WTC11 (cell line): Measurements from ENCODE around the gene ANKZF1. TPM values are rescaled to one million over a fixed set of nuclear protein-coding genes. Genes with fewer than 3 reads are reported as not detected.

ENCODE experiments used
- ATAC-seq: fragments of 200-7000 bp; cut with Tn5 transposase; 2 replicates; pipeline ENCODE4 v1.10.0; 2021; ENCODE audit warnings: mild to moderate bottlenecking, moderate library complexity
- CTCF ChIA-PET: fragments of 300-600 bp; sonication (Branson Sonifier 250); formaldehyde crosslinking; loops from one replicate; lab custom pipeline; 2021; ENCODE audit warnings: antibody characterized with exemption; lab: Charles Lee
- POLR2A ChIA-PET: fragments of 350-600 bp; sonication (Branson Sonifier 250); formaldehyde crosslinking; loops from one replicate; lab custom pipeline; 2021; ENCODE audit warnings: antibody characterized with exemption; lab: Charles Lee
- DNase-seq: peaks from one replicate; pipeline ENCODE4 v3.0.0; 2021; ENCODE audit warnings: low spot score
- H3K27ac Mint-ChIP-seq: 2 replicates; pipeline ENCODE4 v1.8.0; 2021; ENCODE audit warnings: mixed read lengths
- H3K27me3 Mint-ChIP-seq: 2 replicates; pipeline ENCODE4 v1.8.0; 2021; ENCODE audit warnings: low read depth, mild to moderate bottlenecking, moderate library complexity, mixed read lengths
- H3K36me3 Mint-ChIP-seq: 2 replicates; pipeline ENCODE4 v1.8.0; 2021; ENCODE audit warnings: mixed read lengths
- H3K4me1 Mint-ChIP-seq: 2 replicates; pipeline ENCODE4 v1.8.0; 2022; ENCODE audit warnings: mixed read lengths
- H3K4me3 Mint-ChIP-seq: 2 replicates; pipeline ENCODE4 v1.8.0; 2021; ENCODE audit warnings: mild to moderate bottlenecking, moderate library complexity, mixed read lengths
- H3K9me3 Mint-ChIP-seq: 2 replicates; pipeline ENCODE4 v1.8.0; 2021; ENCODE audit warnings: mixed read lengths
- ARID4B ChIP-seq: sonication (generic); formaldehyde crosslinking; IDR thresholded peaks from 2 replicates; pipeline ENCODE4 v1.8.0; 2023; ENCODE audit warnings: missing genetic modification reagents, mild to moderate bottlenecking, borderline replicate concordance
- CDX4 ChIP-seq: fragments of 250-450 bp; sonication (Bioruptor Pico); IDR thresholded peaks from 2 replicates; pipeline ENCODE4 v1.9.0; 2021; ENCODE audit warnings: moderate library complexity, mild to moderate bottlenecking, inconsistent platforms, borderline replicate concordance
- ERG ChIP-seq: fragments of 250-450 bp; sonication (Bioruptor Pico); IDR thresholded peaks from 2 replicates; pipeline ENCODE4 v1.8.0; 2021; ENCODE audit warnings: mild to moderate bottlenecking
- FOXJ3 ChIP-seq: sonication (generic); formaldehyde crosslinking; IDR thresholded peaks from 2 replicates; pipeline ENCODE4 v1.9.0; 2021; ENCODE audit warnings: missing genetic modification reagents, mild to moderate bottlenecking, borderline replicate concordance
- FOXK1 ChIP-seq: sonication (generic); formaldehyde crosslinking; IDR thresholded peaks from 2 replicates; pipeline ENCODE4 v1.8.0; 2022; ENCODE audit warnings: mild to moderate bottlenecking, moderate library complexity, missing genetic modification reagents
- SMAD3 ChIP-seq: sonication (generic); formaldehyde crosslinking; IDR thresholded peaks from 2 replicates; pipeline ENCODE4 v1.8.0; 2022; ENCODE audit warnings: missing genetic modification reagents, mild to moderate bottlenecking, borderline replicate concordance
- SMAD4 ChIP-seq: sonication (generic); formaldehyde crosslinking; IDR thresholded peaks from 2 replicates; pipeline ENCODE4 v1.8.0; 2022; ENCODE audit warnings: mild to moderate bottlenecking, missing genetic modification reagents
- ZNF423 ChIP-seq: fragments of 250-450 bp; sonication (Bioruptor Pico); IDR thresholded peaks from 2 replicates; pipeline ENCODE4 v2.1.2; 2022; ENCODE audit warnings: mild to moderate bottlenecking, moderate library complexity
- total RNA-seq: library from RNA; stranded (reverse); gene quantifications from 3 replicates; pipeline ENCODE4 v1.2.3, GENCODE V29; 2021
- TF ChIP-seq, protein P1 (sequence below): sonication (generic); formaldehyde crosslinking; IDR thresholded peaks from 2 replicates; pipeline ENCODE4 v1.8.0; 2023; ENCODE audit warnings: mild to moderate bottlenecking, missing genetic modification reagents
- TF ChIP-seq, protein P2 (sequence below): sonication (generic); formaldehyde crosslinking; IDR thresholded peaks from 2 replicates; pipeline ENCODE4 v1.8.1; 2022; ENCODE audit warnings: mild to moderate bottlenecking, missing genetic modification reagents, moderate library complexity, borderline replicate concordance
- TF ChIP-seq, protein P3 (sequence below): sonication (generic); formaldehyde crosslinking; IDR thresholded peaks from 2 replicates; pipeline ENCODE4 v1.8.0; 2022; ENCODE audit warnings: missing genetic modification reagents

Gene ANKZF1
- total RNA-seq, 1 experiment from 2014 or later, result 70.4 TPM

- DNase-seq, result no peak
- CTCF ChIA-PET, result interaction anchor here (6.5 kb wide), 1 partner anchor 11 kb away, joined by 158 read pairs; no protein-coding TSS in a partner anchor
- Mint-ChIP-seq H3K27me3 (no peaks in the 10 kb centered on the region), H3K4me3 (no peak overlapping the region), H3K9me3 (no peaks in the 10 kb centered on the region), H3K4me1 (peaks cover 29% of the 10 kb centered on the region), H3K36me3 (peaks cover 8% of the 10 kb centered on the region; the same call in 1 of the 2 replicates), H3K27ac (no peak overlapping the region)
- no peak for TF ChIP-seq ERG (CRISPR knock-in tag)
- TF ChIP-seq, protein P1, sequence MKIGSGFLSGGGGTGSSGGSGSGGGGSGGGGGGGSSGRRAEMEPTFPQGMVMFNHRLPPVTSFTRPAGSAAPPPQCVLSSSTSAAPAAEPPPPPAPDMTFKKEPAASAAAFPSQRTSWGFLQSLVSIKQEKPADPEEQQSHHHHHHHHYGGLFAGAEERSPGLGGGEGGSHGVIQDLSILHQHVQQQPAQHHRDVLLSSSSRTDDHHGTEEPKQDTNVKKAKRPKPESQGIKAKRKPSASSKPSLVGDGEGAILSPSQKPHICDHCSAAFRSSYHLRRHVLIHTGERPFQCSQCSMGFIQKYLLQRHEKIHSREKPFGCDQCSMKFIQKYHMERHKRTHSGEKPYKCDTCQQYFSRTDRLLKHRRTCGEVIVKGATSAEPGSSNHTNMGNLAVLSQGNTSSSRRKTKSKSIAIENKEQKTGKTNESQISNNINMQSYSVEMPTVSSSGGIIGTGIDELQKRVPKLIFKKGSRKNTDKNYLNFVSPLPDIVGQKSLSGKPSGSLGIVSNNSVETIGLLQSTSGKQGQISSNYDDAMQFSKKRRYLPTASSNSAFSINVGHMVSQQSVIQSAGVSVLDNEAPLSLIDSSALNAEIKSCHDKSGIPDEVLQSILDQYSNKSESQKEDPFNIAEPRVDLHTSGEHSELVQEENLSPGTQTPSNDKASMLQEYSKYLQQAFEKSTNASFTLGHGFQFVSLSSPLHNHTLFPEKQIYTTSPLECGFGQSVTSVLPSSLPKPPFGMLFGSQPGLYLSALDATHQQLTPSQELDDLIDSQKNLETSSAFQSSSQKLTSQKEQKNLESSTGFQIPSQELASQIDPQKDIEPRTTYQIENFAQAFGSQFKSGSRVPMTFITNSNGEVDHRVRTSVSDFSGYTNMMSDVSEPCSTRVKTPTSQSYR (CRISPR knock-in tag), result no peak
- TF ChIP-seq, protein P2, sequence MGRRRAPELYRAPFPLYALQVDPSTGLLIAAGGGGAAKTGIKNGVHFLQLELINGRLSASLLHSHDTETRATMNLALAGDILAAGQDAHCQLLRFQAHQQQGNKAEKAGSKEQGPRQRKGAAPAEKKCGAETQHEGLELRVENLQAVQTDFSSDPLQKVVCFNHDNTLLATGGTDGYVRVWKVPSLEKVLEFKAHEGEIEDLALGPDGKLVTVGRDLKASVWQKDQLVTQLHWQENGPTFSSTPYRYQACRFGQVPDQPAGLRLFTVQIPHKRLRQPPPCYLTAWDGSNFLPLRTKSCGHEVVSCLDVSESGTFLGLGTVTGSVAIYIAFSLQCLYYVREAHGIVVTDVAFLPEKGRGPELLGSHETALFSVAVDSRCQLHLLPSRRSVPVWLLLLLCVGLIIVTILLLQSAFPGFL, result no peak
- POLR2A ChIA-PET, result no interaction called here
- ATAC-seq, result no peak
Observed at GRCh38 chr2:219282375-219282774, 52.8 kb downstream of the ANKZF1 start.

DNA sequence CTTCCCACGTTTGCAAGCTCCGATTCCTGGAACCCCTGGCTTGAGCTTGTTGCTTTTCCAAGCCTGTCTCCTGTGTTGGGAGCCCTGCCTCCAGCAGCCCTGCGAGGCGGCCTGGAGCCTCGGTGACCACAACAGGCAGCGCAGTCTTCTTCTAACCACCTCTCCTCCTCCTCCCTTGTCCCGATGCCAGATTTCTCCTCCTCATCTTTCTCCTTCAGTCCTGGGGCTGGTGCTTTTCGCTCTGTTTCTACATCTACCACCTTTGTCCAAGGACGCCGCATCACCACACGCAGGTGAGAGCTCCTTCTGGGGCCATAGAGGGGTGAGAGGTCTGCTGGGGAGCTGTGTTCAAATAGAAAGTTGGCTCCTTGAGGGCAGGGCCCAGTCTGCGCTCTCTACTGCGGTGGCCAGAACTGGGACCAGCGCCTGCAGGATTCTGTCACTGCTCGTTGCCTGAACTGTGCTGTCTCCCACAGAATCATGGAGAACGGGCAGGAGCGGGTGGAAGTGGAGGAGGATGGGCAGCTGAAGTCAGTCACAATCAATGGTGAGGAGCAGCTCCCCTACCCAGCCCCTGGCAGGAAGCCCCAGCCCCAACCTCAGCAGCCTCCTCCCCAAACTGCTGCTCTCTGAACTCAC is 53.5 kb downstream of the ANKZF1 start:
- Mint-ChIP-seq H3K9me3 (no peaks in the 10 kb centered on the region), H3K36me3 (peaks cover 8% of the 10 kb centered on the region; the same call in 1 of the 2 replicates), H3K27ac (no peak overlapping the region), H3K4me1 (peaks cover 23% of the 10 kb centered on the region), H3K4me3 (no peak overlapping the region), H3K27me3 (no peaks in the 10 kb centered on the region)
- TF ChIP-seq, protein P3, sequence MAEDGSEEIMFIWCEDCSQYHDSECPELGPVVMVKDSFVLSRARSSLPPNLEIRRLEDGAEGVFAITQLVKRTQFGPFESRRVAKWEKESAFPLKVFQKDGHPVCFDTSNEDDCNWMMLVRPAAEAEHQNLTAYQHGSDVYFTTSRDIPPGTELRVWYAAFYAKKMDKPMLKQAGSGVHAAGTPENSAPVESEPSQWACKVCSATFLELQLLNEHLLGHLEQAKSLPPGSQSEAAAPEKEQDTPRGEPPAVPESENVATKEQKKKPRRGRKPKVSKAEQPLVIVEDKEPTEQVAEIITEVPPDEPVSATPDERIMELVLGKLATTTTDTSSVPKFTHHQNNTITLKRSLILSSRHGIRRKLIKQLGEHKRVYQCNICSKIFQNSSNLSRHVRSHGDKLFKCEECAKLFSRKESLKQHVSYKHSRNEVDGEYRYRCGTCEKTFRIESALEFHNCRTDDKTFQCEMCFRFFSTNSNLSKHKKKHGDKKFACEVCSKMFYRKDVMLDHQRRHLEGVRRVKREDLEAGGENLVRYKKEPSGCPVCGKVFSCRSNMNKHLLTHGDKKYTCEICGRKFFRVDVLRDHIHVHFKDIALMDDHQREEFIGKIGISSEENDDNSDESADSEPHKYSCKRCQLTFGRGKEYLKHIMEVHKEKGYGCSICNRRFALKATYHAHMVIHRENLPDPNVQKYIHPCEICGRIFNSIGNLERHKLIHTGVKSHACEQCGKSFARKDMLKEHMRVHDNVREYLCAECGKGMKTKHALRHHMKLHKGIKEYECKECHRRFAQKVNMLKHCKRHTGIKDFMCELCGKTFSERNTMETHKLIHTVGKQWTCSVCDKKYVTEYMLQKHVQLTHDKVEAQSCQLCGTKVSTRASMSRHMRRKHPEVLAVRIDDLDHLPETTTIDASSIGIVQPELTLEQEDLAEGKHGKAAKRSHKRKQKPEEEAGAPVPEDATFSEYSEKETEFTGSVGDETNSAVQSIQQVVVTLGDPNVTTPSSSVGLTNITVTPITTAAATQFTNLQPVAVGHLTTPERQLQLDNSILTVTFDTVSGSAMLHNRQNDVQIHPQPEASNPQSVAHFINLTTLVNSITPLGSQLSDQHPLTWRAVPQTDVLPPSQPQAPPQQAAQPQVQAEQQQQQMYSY (CRISPR knock-in tag), result no peak
- TF ChIP-seq CDX4 (CRISPR knock-in tag) (no peak), ZNF423 (CRISPR knock-in tag) (no peak), FOXK1 (CRISPR knock-in tag) (no peak)
- no peak for DNase-seq
- POLR2A ChIA-PET, result no interaction called here
- CTCF ChIA-PET, result interaction anchor here (1.0 kb wide), 1 partner anchor 12 kb away, joined by 3 read pairs; no protein-coding TSS in a partner anchor
- ATAC-seq, result no peak

GRCh38 chr2:219284501-219285372 is 55.1 kb downstream of the ANKZF1 start:
- ChIA-PET POLR2A (no interaction called here), CTCF (interaction anchor here (1.6 to 3.4 kb wide), 2 partner anchors 10 to 16 kb away, joined by 6 to 62 read pairs; no protein-coding TSS in a partner anchor)
- no peak overlapping the region for H3K4me3 Mint-ChIP-seq
- peaks cover 8% of the 10 kb centered on the region; the same call in 1 of the 2 replicates for H3K36me3 Mint-ChIP-seq
- ATAC-seq (no peak), DNase-seq (no peak)
- H3K27me3 Mint-ChIP-seq, result no peaks in the 10 kb centered on the region
- H3K27ac Mint-ChIP-seq, result no peak overlapping the region
- peaks cover 12% of the 10 kb centered on the region for H3K4me1 Mint-ChIP-seq
- H3K9me3 Mint-ChIP-seq, result no peaks in the 10 kb centered on the region
- no peak for TF ChIP-seq ARID4B (CRISPR knock-in tag)
- TF ChIP-seq FOXJ3 (CRISPR knock-in tag), result no peak
- TF ChIP-seq SMAD3 (CRISPR knock-in tag), result no peak
- TF ChIP-seq SMAD4 (CRISPR knock-in tag), result no peak
